ENCODE results near the gene RAB6A. TPM values are rescaled to one million over a fixed set of nuclear protein-coding genes. Genes with fewer than 3 reads are reported as not detected.

RAB6A gene
- total RNA-seq, 1 experiment from 2014 or later, result 121 TPM

- Histone ChIP-seq H4K20me1 (ENCODE audit: insufficient read depth) (no peaks in the 10 kb centered on the region), H3K9me2 (ENCODE audit: insufficient read depth) (no peaks in the 10 kb centered on the region), H3K36me3 (ENCODE audit: control insufficient read depth in 1 of 2, insufficient read depth in 2 of 2, low read length in 2 of 2) (no peaks in the 10 kb centered on the region), H3K27ac (ENCODE audit: low read depth, low read length) (no peak overlapping the region), H2AFZ (ENCODE audit: low read depth, low read length, poor library complexity, severe bottlenecking) (no peak overlapping the region), H3K4me2 (ENCODE audit: low read length) (no peak overlapping the region), H3K4me1 (ENCODE audit: control insufficient read depth in 1 of 2, insufficient read depth in 2 of 2, low read length in 2 of 2) (peaks cover 27 to 33% of the 10 kb centered on the region in 2 experiments), H3K9me3 (ENCODE audit: control insufficient read depth in 1 of 2, insufficient read depth in 1 of 2, low read depth in 1 of 2, low read length in 2 of 2) (no peaks in the 10 kb centered on the region), H3K27me3 (ENCODE audit: insufficient read depth, low read length) (no peaks in the 10 kb centered on the region), H3K4me3 (replicated peaks in 1 of 2; ENCODE audit: low read depth in 1 of 2, low read length in 2 of 2) (no peak overlapping the region), H3K9ac (ENCODE audit: low read length) (no peak overlapping the region), H3K79me2 (ENCODE audit: insufficient read depth, low read length) (peaks cover 7% of the 10 kb centered on the region)
- CTCF ChIA-PET, result interaction anchor here (0.6 to 1.2 kb wide), 2 partner anchors 72 to 147 kb away, joined by 4 to 5 read pairs; no protein-coding TSS in a partner anchor
- POLR2A ChIA-PET, result interaction anchor here (2.8 kb wide), 1 partner anchor 23 kb away, joined by 14 read pairs; the partner anchor contains the start of gene RAB6A
- RAD21 ChIA-PET (ENCODE audit: low non-redundant PET in 1 of 2, low total read pairs in 2 of 2, uncharacterized antibody in 2 of 2, unreplicated experiment in 2 of 2), result no interaction called here
- intact Hi-C loops (cut with micrococcal nuclease), result no loop called here
- peak; percentile 66 for DNase-seq (ENCODE audit: low read depth, low spot score)
- no TSS peak for BruUV-seq (replicated peaks)
- peak; percentile 84 for TF ChIP-seq TCF7L2 (IDR thresholded peaks at IDR 0.05; ENCODE audit: borderline replicate concordance, extremely low read depth, insufficient read depth, insufficient read length)
- TF ChIP-seq REST (IDR thresholded peaks at IDR 0.05; ENCODE audit: low read depth), result no peak
- peak; percentile 76 for TF ChIP-seq POLR2AphosphoS5 (IDR thresholded peaks at IDR 0.05; ENCODE audit: low read depth, low read length)
- ATAC-seq, result no peak
These were observed 23.3 kb upstream of the RAB6A start for GRCh38 chr11:73784080-73784634.

GRCh38 chr11:73783483-73784020 is 22.7 kb upstream of the RAB6A start:
- no peak overlapping the region for H3K4me3 ChIP-seq (replicated peaks in 1 of 2; ENCODE audit: low read depth in 1 of 2, low read length in 2 of 2)
- CTCF ChIA-PET, result no interaction called here
- peaks cover under 1% of the 10 kb centered on the region; the same call in 1 of the 2 replicates for H3K79me2 ChIP-seq (ENCODE audit: insufficient read depth, low read length)
- no peak overlapping the region for H3K9ac ChIP-seq (ENCODE audit: low read length)
- no peak for DNase-seq (ENCODE audit: low read depth, low spot score)
- no peaks in the 10 kb centered on the region for H3K36me3 ChIP-seq (ENCODE audit: control insufficient read depth in 1 of 2, insufficient read depth in 2 of 2, low read length in 2 of 2)
- H3K27me3 ChIP-seq (ENCODE audit: insufficient read depth, low read length), result no peaks in the 10 kb centered on the region
- intact Hi-C loops (cut with micrococcal nuclease), result no loop called here
- H3K4me2 ChIP-seq (ENCODE audit: low read length), result no peak overlapping the region
- peaks cover 23 to 33% of the 10 kb centered on the region in 2 experiments for H3K4me1 ChIP-seq (ENCODE audit: control insufficient read depth in 1 of 2, insufficient read depth in 2 of 2, low read length in 2 of 2)
- ATAC-seq, result no peak
- H3K27ac ChIP-seq (ENCODE audit: low read depth, low read length), result no peak overlapping the region
- H2AFZ ChIP-seq (ENCODE audit: low read depth, low read length, poor library complexity, severe bottlenecking), result no peak overlapping the region
- no peaks in the 10 kb centered on the region for H3K9me3 ChIP-seq (ENCODE audit: control insufficient read depth in 1 of 2, insufficient read depth in 1 of 2, low read depth in 1 of 2, low read length in 2 of 2)
- POLR2A ChIA-PET, result interaction anchor here (1.1 to 2.8 kb wide), 2 partner anchors 22 to 23 kb away, joined by 4 to 14 read pairs; partner anchors contain the start of gene RAB6A
- no peaks in the 10 kb centered on the region for H4K20me1 ChIP-seq (ENCODE audit: insufficient read depth)
- RAD21 ChIA-PET (ENCODE audit: low non-redundant PET in 1 of 2, low total read pairs in 2 of 2, uncharacterized antibody in 2 of 2, unreplicated experiment in 2 of 2), result no interaction called here
- H3K9me2 ChIP-seq (ENCODE audit: insufficient read depth), result no peaks in the 10 kb centered on the region
- no TSS peak for BruUV-seq (replicated peaks)
- TF ChIP-seq SP1 (IDR thresholded peaks at IDR 0.05; ENCODE audit: low read depth) (no peak), POLR2AphosphoS5 (IDR thresholded peaks at IDR 0.05; ENCODE audit: low read depth, low read length) (no peak), SRF (IDR thresholded peaks at IDR 0.05; ENCODE audit: low read depth) (no peak), CTCF (IDR thresholded peaks at IDR 0.05 in 2 of 3, conservative IDR thresholded peaks at IDR 0.05 in 1 of 3; ENCODE audit: borderline replicate concordance in 1 of 3, insufficient read depth in 1 of 3, low read depth in 2 of 3, low read length in 2 of 3) (no peak), TCF7L2 (IDR thresholded peaks at IDR 0.05; ENCODE audit: borderline replicate concordance, extremely low read depth, insufficient read depth, insufficient read length) (no peak), SIN3A (IDR thresholded peaks at IDR 0.05; ENCODE audit: low read depth) (no peak), FOSL1 (IDR thresholded peaks at IDR 0.05; ENCODE audit: low read depth) (no peak), EZH2 (IDR thresholded peaks at IDR 0.05) (no peak)
